MM.1S (cell line): Measurements from ENCODE around the gene MSRB1.

ENCODE experiments used
- CTCF ChIP-seq: fragments of 300-600 bp; sonication (generic); IDR thresholded peaks from 2 replicates; pipeline ENCODE4 v1.5.1; 2016; ENCODE audit warnings: antibody characterized with exemption, low read length, mixed read lengths
- EZH2 ChIP-seq: fragments of 300-600 bp; sonication (generic); optimal IDR thresholded peaks from 2 replicates; pipeline ENCODE3; 2017; ENCODE audit warnings: low read depth, mild to moderate bottlenecking, antibody characterized with exemption, low read length, mixed read lengths
- EZH2phosphoT487 ChIP-seq: fragments of 300-600 bp; sonication (generic); IDR thresholded peaks from 2 replicates; pipeline ENCODE4 v1.6.1; 2018; ENCODE audit warnings: antibody characterized with exemption, low read length

- no peak for TF ChIP-seq CTCF
- no peak for TF ChIP-seq EZH2
- no peak for TF ChIP-seq EZH2phosphoT487
Observed at GRCh38 chr16:1942047-1942809, 771 bp downstream of the MSRB1 start.
